Stimulated activated CD8-positive, alpha-beta memory T cell treated with anti-CD3 and anti-CD28 coated beads, Interleukin-12 subunit alpha, Interleukin-12 subunit beta, amount 100 ng/mL, for 24 hours (primary cell): ENCODE results near the gene RBBP6.
"Not testable (repeated sequence)": the region's sequence is repeated elsewhere in the genome, so short reads cannot be mapped to it uniquely, and the experiment has no call there.

Source experiments
- DNase-seq: peaks from one replicate; pipeline ENCODE4 v3.0.0-alpha.2; 2020; ENCODE audit errors: extremely low read depth

Gene RBBP6

GRCh38 chr16:24568392-24568791 is 29.0 kb downstream of the RBBP6 start:
- DNase-seq = no peak

- DNase-seq = no peak
Measured at GRCh38 chr16:24571096-24571495, 31.7 kb downstream of the RBBP6 start.

GRCh38 chr16:24572069-24572468 is 32.7 kb downstream of the RBBP6 start:
- no peak for DNase-seq

GRCh38 chr16:24573141-24573540 is 33.8 kb downstream of the RBBP6 start:
- DNase-seq = no peak

- DNase-seq = not testable (repeated sequence)
Measured at GRCh38 chr16:24574515-24575485, 35.4 kb downstream of the RBBP6 start.

GRCh38 chr16:24575791-24576190 is 36.4 kb downstream of the RBBP6 start:
- DNase-seq = not testable (repeated sequence)

GRCh38 chr16:24577167-24577566 is 37.8 kb downstream of the RBBP6 start:
- no peak for DNase-seq

GRCh38 chr16:24580665-24581064 is 41.3 kb downstream of the RBBP6 start:
- DNase-seq = no peak

- no peak for DNase-seq
Measured at GRCh38 chr16:24583494-24583893, 44.1 kb downstream of the RBBP6 start.

GRCh38 chr16:24589997-24590396 is 50.6 kb downstream of the RBBP6 start:
- DNase-seq = no peak

GRCh38 chr16:24598777-24599437 is 59.5 kb downstream of the RBBP6 start:
- DNase-seq = no peak

- DNase-seq = no peak
Measured at GRCh38 chr16:24609417-24609739, 70.0 kb downstream of the RBBP6 start.

GRCh38 chr16:24609740-24610415 is 70.5 kb downstream of the RBBP6 start:
- no peak for DNase-seq

- no peak for DNase-seq
Measured at GRCh38 chr16:24610416-24610755, 71.0 kb downstream of the RBBP6 start.

GRCh38 chr16:24611310-24611709 is 71.9 kb downstream of the RBBP6 start:
- no peak for DNase-seq

GRCh38 chr16:24612656-24613055 is 73.3 kb downstream of the RBBP6 start:
- DNase-seq = no peak

GRCh38 chr16:24613267-24613666 is 73.9 kb downstream of the RBBP6 start:
- DNase-seq = not testable (repeated sequence)

GRCh38 chr16:24617502-24617901 is 78.1 kb downstream of the RBBP6 start:
- no peak for DNase-seq
